Cardiac muscle cell (in vitro differentiated cells and primary cell): ENCODE data around the gene REV3L. TPM values are rescaled to one million over a fixed set of nuclear protein-coding genes. Genes with fewer than 3 reads are reported as not detected.

Experiments used
- DNase-seq, 2 donors: peaks; one replicate each; pipeline versions ENCODE4 v3.0.0 to v3.0.0-alpha.2; 2010 to 2017; ENCODE audit warnings: low read depth in 1 of 2, low spot score in 1 of 2
- H3K27ac ChIP-seq: fragments of 200-600 bp; sonication (generic); 2 replicates; pipeline ENCODE4 v1.5.1; 2016
- H3K27me3 ChIP-seq: fragments of 200-600 bp; sonication (generic); 2 replicates; pipeline ENCODE4 v1.6.0; 2016; ENCODE audit warnings: control low read depth
- H3K36me3 ChIP-seq: fragments of 200-600 bp; sonication (generic); 2 replicates; pipeline ENCODE4 v1.5.1; 2016; ENCODE audit warnings: control low read depth
- H3K4me1 ChIP-seq: fragments of 200-600 bp; sonication (generic); 2 replicates; pipeline ENCODE4 v1.8.1; 2017; ENCODE audit warnings: low read depth, mild to moderate bottlenecking, mixed run types
- H3K4me3 ChIP-seq: fragments of 200-600 bp; sonication (generic); 2 replicates; pipeline ENCODE4 v1.5.1; 2016; ENCODE audit warnings: mild to moderate bottlenecking
- H3K9me3 ChIP-seq: fragments of 200-600 bp; sonication (generic); 2 replicates; pipeline ENCODE4 v1.5.1; 2017; ENCODE audit warnings: low read depth, mild to moderate bottlenecking, control low read depth
- CTCF ChIP-seq: IDR thresholded peaks from 2 replicates; pipeline ENCODE4 v1.5.1; 2012; ENCODE audit warnings: low read depth, mild to moderate bottlenecking, low read length
- polyA plus RNA-seq: library from polyadenylated mRNA; unstranded; fragments of >200 nt; fragmentation: Nextera tagmentation; extraction: Ambion mirVana; gene quantifications from 2 replicates; pipeline ENCODE4 v1.2.1, GENCODE V29; 2016
- total RNA-seq: library from RNA; depleted of rRNA; stranded (reverse); fragments of >200 nt; gene quantifications from 2 replicates; pipeline ENCODE4 v1.2.3, GENCODE V29; 2016

The REV3L gene
- total and polyA plus RNA-seq, 2 experiments from 2014 or later, result 18.1 to 23.3 TPM

- Histone ChIP-seq H3K36me3 (no peaks in the 10 kb centered on the region), H3K4me3 (no peak overlapping the region), H3K27me3 (no peaks in the 10 kb centered on the region), H3K9me3 (no peaks in the 10 kb centered on the region), H3K27ac (no peak overlapping the region), H3K4me1 (no peaks in the 10 kb centered on the region)
- DNase-seq, result no peak
- TF ChIP-seq CTCF, result no peak
Observed at GRCh38 chr6:111250791-111251354, 232.1 kb downstream of the REV3L start.

Other genes starting within 250 kb of the REV3L start
- 19.0 and 28.9 TPM in 2 replicates for gene TRAF3IP2, start 122.7 kb upstream of the REV3L start, total RNA-seq
- gene TRAF3IP2, start 122.7 kb upstream of the REV3L start, polyA plus RNA-seq, result 15.2 and 20.8 TPM in 2 replicates